ENCODE results near the gene HOXA11.
A peak's percentile ranks its signal among the peaks of the same experiment; 100 is the strongest.

HOXA11 gene

GRCh38 chr7:27203964-27204594 lies 19.0 kb upstream of the HOXA11 start:
- Mint-ChIP-seq H3K27ac (no peak overlapping the region), H3K36me3 (ENCODE audit: low read depth) (no peaks in the 10 kb centered on the region), H3K4me1 (peaks cover 30% of the 10 kb centered on the region), H3K27me3 (ENCODE audit: low read depth) (peaks cover 98% of the 10 kb centered on the region), H3K4me3 (peak overlapping the region in 1 of 3 experiments; percentile 4), H3K9me3 (peaks cover 4% of the 10 kb centered on the region)
- TF ChIP-seq CTCF (IDR thresholded peaks at IDR 0.05; ENCODE audit: unreplicated experiment in 3 of 3), result no peak

DNA sequence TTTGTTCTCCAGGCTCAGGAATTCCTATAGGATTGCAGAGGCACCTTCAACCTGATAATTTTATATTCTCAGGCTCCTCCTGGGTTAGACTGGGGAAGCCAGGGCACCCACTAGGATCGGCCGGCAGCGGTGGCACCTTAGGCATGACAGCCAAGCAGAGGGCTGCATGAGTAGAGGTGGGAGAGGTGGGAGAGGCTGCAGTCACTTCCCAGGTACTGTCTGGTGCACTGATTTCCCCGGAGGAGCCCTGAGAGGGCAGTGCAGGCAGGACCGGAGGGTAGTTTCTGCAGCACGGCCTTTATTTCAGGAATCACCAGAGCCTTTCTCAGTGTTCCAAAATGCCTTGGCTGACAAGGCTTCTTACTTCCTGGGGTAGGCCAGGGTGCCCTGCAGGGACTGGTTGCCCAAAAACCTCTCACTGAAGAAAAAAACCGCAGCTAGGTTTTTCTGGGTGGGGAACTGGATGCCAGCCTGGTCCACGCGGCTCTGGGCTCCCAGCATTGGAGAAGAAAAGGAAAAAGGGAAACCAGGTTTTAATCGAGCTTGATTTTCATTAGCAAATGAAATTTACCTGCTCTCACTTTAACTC lies 18.4 kb upstream of the HOXA11 start:
- no peak for TF ChIP-seq CTCF (IDR thresholded peaks at IDR 0.05; ENCODE audit: unreplicated experiment in 3 of 3)
- Mint-ChIP-seq H3K9me3 (peaks cover 4% of the 10 kb centered on the region), H3K27me3 (ENCODE audit: low read depth) (peaks cover 98% of the 10 kb centered on the region), H3K36me3 (ENCODE audit: low read depth) (no peaks in the 10 kb centered on the region), H3K27ac (no peak overlapping the region), H3K4me1 (peaks cover 30% of the 10 kb centered on the region), H3K4me3 (no peak overlapping the region)

GRCh38 chr7:27202862-27203134 lies 17.8 kb upstream of the HOXA11 start:
- TF ChIP-seq CTCF (IDR thresholded peaks at IDR 0.05; ENCODE audit: unreplicated experiment in 3 of 3), result no peak
- Mint-ChIP-seq H3K36me3 (ENCODE audit: low read depth) (no peaks in the 10 kb centered on the region), H3K27me3 (ENCODE audit: low read depth) (peaks cover 98% of the 10 kb centered on the region), H3K9me3 (peaks cover 2% of the 10 kb centered on the region), H3K4me3 (no peak overlapping the region), H3K4me1 (peaks cover 30% of the 10 kb centered on the region), H3K27ac (no peak overlapping the region)

DNA sequence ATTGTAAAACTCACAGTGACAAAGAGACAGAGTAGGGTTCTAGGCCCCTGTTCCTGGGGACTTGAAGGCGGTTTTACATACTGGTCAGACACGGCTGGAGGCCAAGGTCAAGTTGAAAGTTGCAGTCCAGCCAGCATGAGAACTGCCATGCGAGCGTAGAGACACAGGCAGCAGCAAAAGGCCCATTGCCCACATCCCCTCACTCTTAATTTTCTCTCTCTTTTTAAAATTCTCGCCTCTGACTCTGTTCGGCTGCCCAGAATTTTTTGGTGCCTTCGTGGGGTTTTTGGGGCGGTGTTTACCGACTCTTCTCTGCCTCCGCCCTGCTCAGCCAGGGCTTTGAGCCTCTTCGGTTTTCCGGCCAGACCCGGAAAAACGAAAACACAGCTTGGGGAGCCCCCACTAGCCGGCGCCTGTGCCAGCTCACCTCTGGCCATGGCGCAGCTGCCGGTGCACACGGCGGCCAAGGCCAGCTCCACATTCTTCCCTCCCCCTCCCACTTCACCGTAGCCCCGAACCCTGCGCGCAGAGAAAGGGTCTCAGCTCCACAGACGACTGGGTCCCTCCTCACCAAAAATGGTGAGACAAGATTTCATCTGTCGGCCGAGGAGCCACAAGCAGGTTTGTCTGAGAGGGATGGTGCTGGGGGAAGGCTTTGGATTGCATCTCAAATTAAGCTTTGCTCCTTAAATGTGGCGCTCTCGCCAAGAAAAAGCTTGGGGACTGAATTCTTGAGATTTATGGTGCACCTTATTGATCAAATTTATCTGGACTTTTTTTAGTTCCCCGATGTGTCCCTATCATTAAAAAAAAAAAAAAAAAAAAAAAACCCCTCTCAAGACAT lies 17.2 kb upstream of the HOXA11 start:
- peaks cover 2% of the 10 kb centered on the region for H3K9me3 Mint-ChIP-seq
- H3K36me3 Mint-ChIP-seq (ENCODE audit: low read depth), result no peaks in the 10 kb centered on the region
- H3K4me3 Mint-ChIP-seq, result peak overlapping the region; percentile 18 to 82 (median 23)
- TF ChIP-seq CTCF (IDR thresholded peaks at IDR 0.05; ENCODE audit: unreplicated experiment in 3 of 3), result no peak
- H3K27me3 Mint-ChIP-seq (ENCODE audit: low read depth), result peaks cover 98% of the 10 kb centered on the region
- peaks cover 30% of the 10 kb centered on the region for H3K4me1 Mint-ChIP-seq
- H3K27ac Mint-ChIP-seq, result no peak overlapping the region

GRCh38 chr7:27201580-27202017 lies 16.6 kb upstream of the HOXA11 start:
- Mint-ChIP-seq H3K27ac (no peak overlapping the region), H3K9me3 (peaks cover 2% of the 10 kb centered on the region), H3K27me3 (ENCODE audit: low read depth) (peaks cover 98% of the 10 kb centered on the region), H3K4me1 (peaks cover 30% of the 10 kb centered on the region), H3K4me3 (peak overlapping the region; percentile 70 to 82 (median 79)), H3K36me3 (ENCODE audit: low read depth) (no peaks in the 10 kb centered on the region)
- TF ChIP-seq CTCF (IDR thresholded peaks at IDR 0.05; ENCODE audit: unreplicated experiment in 3 of 3), result no peak
